Neural progenitor cell (in vitro differentiated cells): ENCODE results near the gene PPA1. TPM values are rescaled to one million over a fixed set of nuclear protein-coding genes. Genes with fewer than 3 reads are reported as not detected.
"Not testable (repeated sequence)": the region's sequence is repeated elsewhere in the genome, so short reads cannot be mapped to it uniquely, and the experiment has no call there.

ENCODE experiments used
- DNase-seq: peaks from one replicate; pipeline ENCODE4 v3.0.0-alpha.2; 2016; ENCODE audit warnings: low spot score
- H2AFZ ChIP-seq: fragments of 200-600 bp; sonication (generic); replicated peaks from 2 replicates; pipeline ENCODE4 v1.6.1; 2016; ENCODE audit warnings: antibody characterized with exemption
- H3F3A ChIP-seq: fragments of 200-600 bp; sonication (generic); 2 replicates; pipeline ENCODE4 v1.6.1; 2016; ENCODE audit warnings: antibody characterized with exemption, low read depth
- H3K27ac ChIP-seq: fragments of 200-600 bp; sonication (generic); 2 replicates; pipeline ENCODE4 v1.5.1; 2016; ENCODE audit warnings: mild to moderate bottlenecking
- H3K27me3 ChIP-seq: fragments of 200-600 bp; sonication (generic); 2 replicates; pipeline ENCODE4 v1.6.1; 2016; ENCODE audit warnings: mild to moderate bottlenecking, moderate library complexity
- H3K36me3 ChIP-seq: fragments of 200-600 bp; sonication (generic); 2 replicates; pipeline ENCODE4 v1.5.1; 2016
- H3K4me1 ChIP-seq: fragments of 200-600 bp; sonication (generic); 2 replicates; pipeline ENCODE4 v1.6.1; 2016; ENCODE audit warnings: mixed run types
- H3K4me2 ChIP-seq: fragments of 200-600 bp; sonication (generic); 2 replicates; pipeline ENCODE4 v1.6.1; 2016
- H3K4me3 ChIP-seq: fragments of 200-600 bp; sonication (generic); 2 replicates; pipeline ENCODE4 v1.5.1; 2016
- H3K79me2 ChIP-seq: fragments of 200-600 bp; sonication (generic); 2 replicates; pipeline ENCODE4 v1.6.1; 2016; ENCODE audit warnings: low read depth
- H3K9ac ChIP-seq: fragments of 200-600 bp; sonication (generic); 2 replicates; pipeline ENCODE4 v1.6.1; 2016
- H3K9me3 ChIP-seq: fragments of 200-600 bp; sonication (generic); 2 replicates; pipeline ENCODE4 v1.5.1; 2016; ENCODE audit warnings: low read depth
- H4K20me1 ChIP-seq: fragments of 200-600 bp; sonication (generic); 2 replicates; pipeline ENCODE4 v1.6.1; 2016; ENCODE audit warnings: low read depth
- H3K27ac Mint-ChIP-seq: 3 replicates; pipeline ENCODE4 v1.8.0; 2021; ENCODE audit warnings: mixed read lengths
- H3K27me3 Mint-ChIP-seq: 2 replicates; pipeline ENCODE4 v1.8.0; 2022; ENCODE audit warnings: low read depth, mild to moderate bottlenecking, inconsistent platforms, moderate library complexity, mixed read lengths; ENCODE audit not compliant: insufficient read depth
- H3K36me3 Mint-ChIP-seq: 3 replicates; pipeline ENCODE4 v1.8.0; 2021; ENCODE audit warnings: mixed read lengths
- H3K4me1 Mint-ChIP-seq: 3 replicates; pipeline ENCODE4 v1.8.0; 2021; ENCODE audit warnings: mixed read lengths
- H3K4me3 Mint-ChIP-seq: 3 replicates; pipeline ENCODE4 v1.8.0; 2021; ENCODE audit warnings: mild to moderate bottlenecking, moderate library complexity, mixed read lengths
- H3K9me3 Mint-ChIP-seq: 3 replicates; pipeline ENCODE4 v1.8.0; 2020; ENCODE audit warnings: mixed read lengths
- EZH2 ChIP-seq: fragments of 200-600 bp; sonication (generic); IDR thresholded peaks from 2 replicates; pipeline ENCODE4 v1.6.1; 2017; ENCODE audit warnings: antibody characterized with exemption, mild to moderate bottlenecking, moderate library complexity
- EZH2phosphoT487 ChIP-seq: fragments of 200-600 bp; sonication (generic); IDR thresholded peaks from 2 replicates; pipeline ENCODE4 v1.6.1; 2017; ENCODE audit warnings: antibody characterized with exemption
- total RNA-seq: library from RNA; depleted of rRNA; stranded (reverse); fragments of >200 nt; gene quantifications from 2 replicates; pipeline ENCODE4 v1.2.3, GENCODE V29; 2015; ENCODE audit warnings: low replicate concordance
- TF ChIP-seq, protein P1 (sequence below): fragments of 200-600 bp; sonication (generic); IDR thresholded peaks from 2 replicates; pipeline ENCODE4 v1.5.1; 2017; ENCODE audit warnings: antibody characterized with exemption, mild to moderate bottlenecking

Gene PPA1
- total RNA-seq, 1 donor from 2014 or later, result 203 TPM

DNA sequence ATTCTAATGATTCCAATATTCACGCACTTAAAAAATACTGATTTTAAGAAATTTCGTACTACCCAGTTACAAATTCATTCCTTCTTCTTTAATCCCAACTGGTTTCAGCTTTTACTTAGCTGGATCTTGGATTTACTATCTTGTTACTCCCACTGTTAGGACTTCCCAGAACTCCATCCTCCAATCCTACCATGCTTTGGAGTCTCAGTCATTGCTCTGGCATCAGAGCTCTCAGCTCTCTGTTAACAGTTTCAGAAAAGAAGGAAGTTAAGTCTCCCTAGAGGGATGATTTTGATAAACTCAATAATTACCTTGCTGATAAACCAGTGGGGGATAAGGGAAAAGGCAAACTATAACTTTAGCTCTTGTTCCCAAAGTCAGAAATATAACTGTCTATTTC lies 9.5 kb downstream of the PPA1 start:
- Histone ChIP-seq H3K4me2 (no peak overlapping the region), H3F3A (peaks cover 17% of the 10 kb centered on the region), H3K27ac (no peak overlapping the region), H3K9me3 (no peaks in the 10 kb centered on the region), H3K9ac (no peak overlapping the region), H3K36me3 (no peaks in the 10 kb centered on the region), H3K4me3 (no peak overlapping the region), H4K20me1 (peaks cover 16% of the 10 kb centered on the region), H2AFZ (no peak overlapping the region), H3K4me1 (no peaks in the 10 kb centered on the region), H3K27me3 (no peaks in the 10 kb centered on the region), H3K79me2 (peaks cover 34% of the 10 kb centered on the region)
- Mint-ChIP-seq H3K9me3 (no peaks in the 10 kb centered on the region), H3K4me1 (no peaks in the 10 kb centered on the region), H3K36me3 (peaks cover 3% of the 10 kb centered on the region), H3K4me3 (no peak overlapping the region), H3K27me3 (no peaks in the 10 kb centered on the region), H3K27ac (no peak overlapping the region)
- TF ChIP-seq, protein P1, sequence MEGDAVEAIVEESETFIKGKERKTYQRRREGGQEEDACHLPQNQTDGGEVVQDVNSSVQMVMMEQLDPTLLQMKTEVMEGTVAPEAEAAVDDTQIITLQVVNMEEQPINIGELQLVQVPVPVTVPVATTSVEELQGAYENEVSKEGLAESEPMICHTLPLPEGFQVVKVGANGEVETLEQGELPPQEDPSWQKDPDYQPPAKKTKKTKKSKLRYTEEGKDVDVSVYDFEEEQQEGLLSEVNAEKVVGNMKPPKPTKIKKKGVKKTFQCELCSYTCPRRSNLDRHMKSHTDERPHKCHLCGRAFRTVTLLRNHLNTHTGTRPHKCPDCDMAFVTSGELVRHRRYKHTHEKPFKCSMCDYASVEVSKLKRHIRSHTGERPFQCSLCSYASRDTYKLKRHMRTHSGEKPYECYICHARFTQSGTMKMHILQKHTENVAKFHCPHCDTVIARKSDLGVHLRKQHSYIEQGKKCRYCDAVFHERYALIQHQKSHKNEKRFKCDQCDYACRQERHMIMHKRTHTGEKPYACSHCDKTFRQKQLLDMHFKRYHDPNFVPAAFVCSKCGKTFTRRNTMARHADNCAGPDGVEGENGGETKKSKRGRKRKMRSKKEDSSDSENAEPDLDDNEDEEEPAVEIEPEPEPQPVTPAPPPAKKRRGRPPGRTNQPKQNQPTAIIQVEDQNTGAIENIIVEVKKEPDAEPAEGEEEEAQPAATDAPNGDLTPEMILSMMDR, result no peak
- no peak for TF ChIP-seq EZH2
- no peak for TF ChIP-seq EZH2phosphoT487
- no peak for DNase-seq

DNA sequence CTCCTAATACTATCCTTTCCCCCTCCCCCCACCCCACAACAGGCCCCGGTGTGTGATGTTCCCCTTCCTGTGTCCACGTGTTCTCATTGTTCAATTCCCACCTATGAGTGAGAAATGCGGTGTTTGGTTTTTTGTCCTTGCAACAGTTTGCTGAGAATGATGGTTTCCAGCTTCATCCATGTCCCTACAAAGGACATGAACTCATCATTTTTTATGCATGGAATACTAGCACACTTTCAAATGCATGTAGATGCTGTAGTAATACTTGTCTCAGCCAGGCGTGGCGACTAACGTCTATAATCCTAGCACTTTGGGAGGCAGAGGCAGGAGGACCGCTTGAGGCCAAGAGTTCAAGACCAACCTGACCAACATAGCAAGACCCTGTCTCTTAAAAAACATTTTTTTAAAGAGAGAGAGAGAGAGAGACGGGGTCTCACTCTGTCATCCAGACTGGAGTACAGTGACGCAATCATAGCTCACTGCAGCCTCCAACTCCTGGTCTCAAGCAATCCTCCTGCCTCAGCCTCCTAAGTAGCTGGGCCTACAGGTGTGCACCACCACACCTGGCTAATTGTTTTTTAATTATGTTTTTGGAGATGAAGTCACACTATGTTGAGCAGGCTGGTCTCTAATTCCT lies 10.3 kb downstream of the PPA1 start:
- H3K79me2 ChIP-seq, result peaks cover 26% of the 10 kb centered on the region
- not testable (repeated sequence) for DNase-seq, H3K27ac ChIP-seq, H3K4me3 ChIP-seq, H3K27me3 Mint-ChIP-seq, H3K27me3 ChIP-seq, H3K4me1 Mint-ChIP-seq, H3K27ac Mint-ChIP-seq, H3K36me3 ChIP-seq, H3K4me1 ChIP-seq, H2AFZ ChIP-seq, H3K4me3 Mint-ChIP-seq, H3K9ac ChIP-seq, H3K4me2 ChIP-seq, H3K9me3 ChIP-seq, H3K36me3 Mint-ChIP-seq, H3K9me3 Mint-ChIP-seq
- H3F3A ChIP-seq, result peaks cover 17% of the 10 kb centered on the region
- peaks cover 13% of the 10 kb centered on the region for H4K20me1 ChIP-seq

DNA sequence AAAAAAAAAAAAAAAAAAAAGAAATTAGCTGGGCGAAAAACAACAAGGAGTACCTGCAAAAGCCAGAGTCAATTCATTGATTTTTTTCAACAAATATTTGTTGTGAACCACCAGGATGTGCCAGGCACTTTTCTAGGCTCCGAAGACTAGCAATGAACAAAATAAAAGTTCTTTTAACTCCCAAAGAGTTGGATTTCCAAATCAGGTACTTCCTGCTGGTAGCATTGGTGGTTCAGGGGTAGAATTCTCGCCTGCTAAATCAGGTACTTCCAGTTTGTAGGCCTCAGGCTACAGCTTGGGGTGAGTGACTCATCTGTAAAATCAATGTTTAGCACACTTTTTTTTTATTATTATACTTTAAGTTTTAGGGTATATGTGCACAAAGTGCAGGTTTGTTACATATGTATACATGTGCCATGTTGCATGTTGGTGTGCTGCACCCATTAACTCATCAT lies 10.9 kb downstream of the PPA1 start:
- H3K9ac ChIP-seq, result no peak overlapping the region
- peaks cover 13% of the 10 kb centered on the region for H4K20me1 ChIP-seq
- H3K4me3 ChIP-seq, result no peak overlapping the region
- peaks cover 17% of the 10 kb centered on the region for H3F3A ChIP-seq
- H3K27ac ChIP-seq, result no peak overlapping the region
- Mint-ChIP-seq H3K36me3 (peaks cover 3% of the 10 kb centered on the region), H3K9me3 (no peaks in the 10 kb centered on the region), H3K4me1 (no peaks in the 10 kb centered on the region), H3K27ac (no peak overlapping the region), H3K4me3 (no peak overlapping the region), H3K27me3 (no peaks in the 10 kb centered on the region)
- no peaks in the 10 kb centered on the region for H3K4me1 ChIP-seq
- H3K27me3 ChIP-seq, result no peaks in the 10 kb centered on the region
- no peaks in the 10 kb centered on the region for H3K9me3 ChIP-seq
- H3K4me2 ChIP-seq, result no peak overlapping the region
- no peak for DNase-seq
- no peak overlapping the region for H2AFZ ChIP-seq
- peaks cover 5% of the 10 kb centered on the region for H3K36me3 ChIP-seq
- TF ChIP-seq EZH2phosphoT487 (no peak), EZH2 (no peak)
- TF ChIP-seq, protein P1, result no peak
- peaks cover 21% of the 10 kb centered on the region for H3K79me2 ChIP-seq

DNA sequence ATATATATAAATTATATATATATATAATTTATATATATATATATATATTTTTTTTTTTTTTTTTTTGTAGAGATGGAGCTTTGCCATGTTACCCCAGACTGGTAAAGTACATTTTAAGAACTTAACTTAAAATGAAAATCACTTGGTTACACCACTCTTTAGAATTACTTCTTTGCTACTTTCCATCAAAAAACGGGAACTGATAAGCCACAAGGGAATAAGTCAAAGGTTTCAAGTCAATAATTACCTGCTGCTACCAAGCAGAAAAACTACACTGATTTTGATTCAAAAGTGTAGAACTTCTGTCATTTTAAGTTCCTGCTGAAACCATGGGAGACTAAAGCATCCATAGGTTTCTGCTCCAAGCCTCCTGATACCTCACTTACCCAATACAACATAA lies 12.2 kb downstream of the PPA1 start:
- no peak overlapping the region for H3K27ac Mint-ChIP-seq
- no peaks in the 10 kb centered on the region for H3K27me3 ChIP-seq
- H3K36me3 ChIP-seq, result peaks cover 6% of the 10 kb centered on the region
- peaks cover 11% of the 10 kb centered on the region for H4K20me1 ChIP-seq
- H3K9me3 ChIP-seq, result no peaks in the 10 kb centered on the region
- no peak overlapping the region for H3K27ac ChIP-seq
- no peak overlapping the region for H3K9ac ChIP-seq
- no peak overlapping the region for H2AFZ ChIP-seq
- peaks cover 6% of the 10 kb centered on the region for H3K36me3 Mint-ChIP-seq
- no peaks in the 10 kb centered on the region for H3K27me3 Mint-ChIP-seq
- peaks cover 11% of the 10 kb centered on the region for H3K79me2 ChIP-seq
- no peak overlapping the region for H3K4me2 ChIP-seq
- H3K4me3 Mint-ChIP-seq, result no peak overlapping the region
- no peak overlapping the region for H3K4me3 ChIP-seq
- TF ChIP-seq EZH2 (no peak), EZH2phosphoT487 (no peak)
- TF ChIP-seq, protein P1, result no peak
- H3K4me1 Mint-ChIP-seq, result no peaks in the 10 kb centered on the region
- DNase-seq, result no peak
- no peaks in the 10 kb centered on the region for H3K9me3 Mint-ChIP-seq
- H3F3A ChIP-seq, result peaks cover 17% of the 10 kb centered on the region
- H3K4me1 ChIP-seq, result no peaks in the 10 kb centered on the region
